Measurements from ENCODE around the gene ANHX.

GRCh38 chr12:133190176-133190575, 45.5 kb downstream of the ANHX start:
- TF ChIP-seq, protein P1, sequence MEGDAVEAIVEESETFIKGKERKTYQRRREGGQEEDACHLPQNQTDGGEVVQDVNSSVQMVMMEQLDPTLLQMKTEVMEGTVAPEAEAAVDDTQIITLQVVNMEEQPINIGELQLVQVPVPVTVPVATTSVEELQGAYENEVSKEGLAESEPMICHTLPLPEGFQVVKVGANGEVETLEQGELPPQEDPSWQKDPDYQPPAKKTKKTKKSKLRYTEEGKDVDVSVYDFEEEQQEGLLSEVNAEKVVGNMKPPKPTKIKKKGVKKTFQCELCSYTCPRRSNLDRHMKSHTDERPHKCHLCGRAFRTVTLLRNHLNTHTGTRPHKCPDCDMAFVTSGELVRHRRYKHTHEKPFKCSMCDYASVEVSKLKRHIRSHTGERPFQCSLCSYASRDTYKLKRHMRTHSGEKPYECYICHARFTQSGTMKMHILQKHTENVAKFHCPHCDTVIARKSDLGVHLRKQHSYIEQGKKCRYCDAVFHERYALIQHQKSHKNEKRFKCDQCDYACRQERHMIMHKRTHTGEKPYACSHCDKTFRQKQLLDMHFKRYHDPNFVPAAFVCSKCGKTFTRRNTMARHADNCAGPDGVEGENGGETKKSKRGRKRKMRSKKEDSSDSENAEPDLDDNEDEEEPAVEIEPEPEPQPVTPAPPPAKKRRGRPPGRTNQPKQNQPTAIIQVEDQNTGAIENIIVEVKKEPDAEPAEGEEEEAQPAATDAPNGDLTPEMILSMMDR (IDR thresholded peaks at IDR 0.05; ENCODE audit: borderline replicate concordance, extremely low read depth, low read length, poor library complexity, severe bottlenecking) = no peak
- TF ChIP-seq EZH2 (IDR thresholded peaks at IDR 0.05; ENCODE audit: borderline replicate concordance, low read depth, low read length, severe bottlenecking) = no peak
